ENCODE measurements around the gene FAAP100.
"Not testable (repeated sequence)": the region's sequence is repeated elsewhere in the genome, so short reads cannot be mapped to it uniquely, and the experiment has no call there.

FAAP100 gene

GRCh38 chr17:81552244-81553017 lies at the start of gene FAAP100:
Gene FAAP100 (minus strand): TSS chr17:81552353. CDS start chr17:81552330, 23 bp downstream.
- DNase-seq (ENCODE audit: low read depth): peak; percentile 81

- DNase-seq (ENCODE audit: low read depth): peak; percentile 7
These were observed 49.5 kb upstream of the FAAP100 start for GRCh38 chr17:81601525-81602120.

DNA sequence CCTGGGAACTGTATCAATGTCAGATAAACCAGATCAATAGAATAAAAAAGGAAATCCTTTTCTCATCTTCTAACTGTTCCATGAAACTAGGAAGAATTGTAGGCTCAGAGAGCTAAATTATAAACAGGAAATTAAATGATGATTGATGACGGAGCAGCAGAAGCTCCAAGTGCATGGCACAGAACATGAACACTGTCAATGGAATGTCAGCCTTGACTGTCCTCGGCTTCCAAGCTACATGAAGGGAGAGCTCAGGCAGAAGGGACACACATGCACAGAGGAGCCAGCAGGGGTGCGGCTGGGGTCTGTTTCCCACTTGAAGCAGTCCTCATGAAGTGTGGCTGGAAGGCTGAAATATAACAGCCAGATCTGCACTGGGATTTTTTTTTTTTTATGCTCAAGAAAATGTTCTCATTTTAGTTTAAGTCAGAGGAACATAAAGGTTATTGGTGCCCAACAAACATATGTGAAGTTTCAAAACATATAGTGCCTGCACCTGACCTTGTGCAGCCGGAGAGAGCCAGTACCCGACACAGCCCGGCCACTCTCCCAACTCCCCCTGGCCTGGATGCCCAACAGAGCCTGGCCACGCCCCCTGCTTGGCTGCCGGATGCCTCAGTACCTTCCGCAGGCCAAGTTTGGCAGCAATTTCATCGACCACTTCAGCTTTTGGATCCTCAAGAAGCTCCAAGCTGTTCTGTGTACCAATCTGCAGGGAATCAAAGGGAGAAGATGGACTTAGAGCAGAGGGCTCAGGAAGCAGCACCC lies 47.8 kb upstream of the FAAP100 start:
- DNase-seq (ENCODE audit: low read depth): no peak

GRCh38 chr17:81593105-81593871 lies 41.1 kb upstream of the FAAP100 start:
- no peak for DNase-seq (ENCODE audit: low read depth)

DNA sequence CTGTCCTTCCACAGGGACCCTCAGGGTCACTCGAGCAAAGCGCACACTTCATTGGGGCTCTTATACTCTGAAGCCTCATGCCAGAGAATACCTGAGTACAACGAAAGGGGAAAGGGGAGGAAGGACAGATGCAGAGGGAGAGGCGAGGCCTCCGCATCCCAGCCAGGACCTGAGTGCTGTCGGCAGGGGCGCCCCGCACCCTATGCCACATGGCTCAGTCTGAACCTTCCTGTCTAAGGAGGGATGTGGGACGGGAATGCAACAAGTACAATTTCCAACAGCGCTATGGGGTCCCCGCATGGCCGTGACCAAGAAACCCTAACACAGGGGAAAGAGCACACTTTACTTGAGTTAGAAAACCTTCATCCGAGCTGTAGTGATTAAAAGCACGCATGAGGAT lies 39.8 kb upstream of the FAAP100 start:
- no peak for DNase-seq (ENCODE audit: low read depth)

DNA sequence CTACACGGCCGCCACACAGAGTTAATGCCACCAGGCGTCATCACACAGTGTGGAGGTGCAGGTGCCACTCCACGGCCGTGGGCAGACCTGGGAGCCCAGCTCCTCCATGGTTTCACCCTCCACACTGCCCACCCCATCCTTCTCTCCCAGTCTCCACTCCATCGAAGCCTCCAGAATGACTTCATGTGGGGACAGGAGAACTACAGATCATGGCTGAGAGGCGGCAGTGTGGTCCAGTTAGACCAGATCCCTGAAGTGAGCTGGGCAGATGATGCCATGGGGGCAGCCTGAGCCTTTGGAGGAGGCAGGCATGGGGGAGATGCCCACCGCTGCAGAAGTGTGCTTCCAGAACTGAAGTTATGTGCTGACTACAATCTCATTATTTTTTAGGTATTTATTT lies 38.0 kb upstream of the FAAP100 start:
- no peak for DNase-seq (ENCODE audit: low read depth)

DNA sequence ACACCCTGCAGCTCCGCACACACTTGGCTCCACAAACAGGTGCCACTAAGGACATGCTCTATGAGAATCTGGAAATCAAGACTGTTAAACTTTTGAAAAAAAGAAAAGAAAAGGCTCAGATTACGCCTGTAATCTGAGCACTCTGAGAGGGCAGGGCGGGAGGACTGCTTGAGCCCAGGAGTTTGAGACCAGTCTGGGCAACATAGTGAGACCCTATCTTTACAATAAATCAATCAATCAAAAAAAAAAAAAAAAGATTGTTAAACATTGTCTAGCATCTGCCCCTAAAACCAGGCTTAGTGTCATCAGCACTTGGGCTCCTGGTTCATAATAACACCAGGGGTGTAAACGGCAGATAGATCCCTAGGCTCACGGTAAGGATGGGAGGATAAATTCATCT lies 37.5 kb upstream of the FAAP100 start:
- no peak for DNase-seq (ENCODE audit: low read depth)

- no peak for DNase-seq (ENCODE audit: low read depth)
These were observed 33.9 kb upstream of the FAAP100 start for GRCh38 chr17:81586096-81586495.

GRCh38 chr17:81584771-81585170 lies 32.6 kb upstream of the FAAP100 start:
- DNase-seq (ENCODE audit: low read depth): not testable (repeated sequence)

- no peak for DNase-seq (ENCODE audit: low read depth)
These were observed 31.6 kb upstream of the FAAP100 start for GRCh38 chr17:81583589-81584342.

DNA sequence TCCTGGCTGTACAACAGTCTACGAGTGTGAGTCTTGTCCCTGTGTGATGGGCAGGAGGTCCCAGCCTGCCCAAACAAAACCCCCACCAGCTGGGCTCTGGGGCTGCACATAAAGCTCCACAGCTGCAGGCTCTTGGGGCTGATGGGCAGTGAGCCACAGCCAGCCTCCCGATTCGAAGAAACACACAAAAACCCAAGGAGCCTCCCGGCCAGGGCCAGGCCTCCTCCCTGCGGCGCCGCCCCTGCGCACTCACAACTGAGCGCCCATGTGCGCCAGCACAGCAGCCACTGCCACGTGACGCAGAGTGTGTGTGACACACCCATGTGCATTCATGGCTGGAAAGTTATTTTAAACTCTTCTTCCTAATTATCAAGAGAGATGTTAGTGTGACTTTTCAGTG lies 30.6 kb upstream of the FAAP100 start:
- DNase-seq (ENCODE audit: low read depth): no peak

GRCh38 chr17:81582341-81582740 lies 30.2 kb upstream of the FAAP100 start:
- DNase-seq (ENCODE audit: low read depth): no peak

- no peak for DNase-seq (ENCODE audit: low read depth)
These were observed 29.6 kb upstream of the FAAP100 start for GRCh38 chr17:81581758-81582157.

- DNase-seq (ENCODE audit: low read depth): no peak
These were observed 28.3 kb upstream of the FAAP100 start for GRCh38 chr17:81580481-81580880.

DNA sequence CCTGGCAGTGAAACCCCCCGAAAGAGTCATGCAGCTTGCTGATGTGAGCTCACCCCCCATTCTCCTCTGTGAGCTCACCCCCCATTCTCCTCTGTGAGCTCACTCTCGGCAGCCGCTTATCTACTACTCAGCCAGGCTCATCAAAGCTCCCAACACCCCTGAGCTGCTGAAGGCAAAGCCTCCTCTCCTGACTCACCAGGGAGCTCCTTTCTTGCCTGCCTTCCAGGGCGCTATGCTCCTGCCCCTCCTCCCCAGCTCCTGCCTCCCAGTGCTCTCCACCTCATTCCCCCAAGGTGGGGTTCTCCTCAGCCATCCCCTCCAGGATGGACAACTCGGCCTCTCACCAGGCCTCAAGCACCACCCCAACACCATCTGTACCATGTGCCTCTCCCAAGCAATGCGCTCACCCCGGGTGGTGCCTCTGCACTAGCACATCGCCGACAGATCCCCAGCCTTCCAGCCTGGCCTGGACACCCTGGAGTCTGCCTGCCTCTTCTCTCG lies 27.7 kb upstream of the FAAP100 start:
- no peak for DNase-seq (ENCODE audit: low read depth)

GRCh38 chr17:81579298-81579697 lies 27.1 kb upstream of the FAAP100 start:
- no peak for DNase-seq (ENCODE audit: low read depth)

- peak; percentile 11 for DNase-seq (ENCODE audit: low read depth)
These were observed 26.5 kb upstream of the FAAP100 start for GRCh38 chr17:81578561-81579225.

- no peak for DNase-seq (ENCODE audit: low read depth)
These were observed 25.9 kb upstream of the FAAP100 start for GRCh38 chr17:81578038-81578441.

DNA sequence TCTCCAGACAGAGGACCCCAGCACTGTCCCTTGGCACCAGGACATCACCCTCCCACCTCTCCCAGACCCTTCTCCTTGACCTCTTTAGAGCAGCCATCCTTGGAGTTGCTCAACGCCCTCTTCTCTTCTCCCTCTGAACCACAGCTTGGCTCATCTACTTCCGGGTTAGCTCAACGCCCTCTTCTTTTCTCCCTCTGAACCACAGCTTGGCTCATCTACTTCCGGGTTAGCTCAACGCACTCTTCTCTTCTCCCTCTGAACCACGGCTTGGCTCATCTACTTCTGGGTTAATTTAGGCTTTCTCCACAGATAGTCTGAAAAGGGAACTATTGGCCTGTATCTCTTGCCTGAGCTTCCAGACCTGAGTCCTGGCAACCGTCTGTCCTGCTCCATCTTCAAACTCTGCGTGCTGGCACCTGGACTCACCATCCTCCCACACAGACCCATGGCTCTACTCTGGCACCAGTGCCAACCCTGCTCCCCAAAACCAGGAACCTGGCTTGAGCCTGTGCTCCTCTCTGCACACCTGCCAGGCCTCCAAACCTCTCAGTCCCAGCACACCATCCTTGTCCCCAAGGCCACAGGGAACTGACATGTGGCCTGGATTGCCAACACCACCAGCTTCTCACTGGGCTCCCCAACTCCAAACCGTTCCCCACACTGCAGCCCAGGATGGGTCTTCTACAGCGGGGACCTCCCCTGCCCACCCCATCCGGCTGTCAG lies 25.3 kb upstream of the FAAP100 start:
- no peak for DNase-seq (ENCODE audit: low read depth)

Data from activated T-cell treated with anti-CD3 and anti-CD28 coated beads for 24 hours (primary cell).